Fibroblast of lung (primary cell): ENCODE results near the gene RGS7.

Experiments used
- EZH2 ChIP-seq: IDR thresholded peaks from 2 replicates; pipeline ENCODE4 v1.5.1; 2012; ENCODE audit warnings: low read length, control low read depth, mild to moderate bottlenecking; ENCODE audit errors: missing control alignments
- TF ChIP-seq, protein P1 (sequence below), 2 donors: IDR thresholded peaks in 1 of 2; conservative IDR thresholded peaks in 1 of 2; 1 replicate in 1 of 2; 2 replicates in 1 of 2; pipeline ENCODE4 v1.5.1; 2011 to 2012; ENCODE audit warnings: low read length in 2 of 2, control low read depth in 1 of 2, inconsistent platforms in 1 of 2, low read depth in 1 of 2, mild to moderate bottlenecking in 1 of 2

DNA sequence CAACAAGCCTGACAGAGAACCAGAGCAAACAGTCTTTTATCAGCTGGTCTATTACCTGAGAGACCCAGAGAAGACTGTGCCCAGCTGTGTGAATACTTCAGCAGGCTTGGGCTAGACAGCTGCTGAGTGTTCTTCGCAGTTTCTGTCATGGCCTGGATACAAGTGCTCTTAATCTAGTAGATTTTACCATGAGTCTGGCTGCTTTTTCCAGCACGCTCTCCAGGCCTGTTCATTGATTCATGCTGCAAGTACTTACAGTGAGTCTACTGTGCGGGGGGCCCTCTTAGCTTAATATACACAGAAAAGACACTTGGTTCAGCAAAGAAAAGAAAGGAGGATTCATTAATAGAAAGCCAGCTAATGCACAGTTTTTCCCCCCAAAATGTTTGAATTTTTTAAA lies 48.5 kb downstream of the RGS7 start:
- TF ChIP-seq EZH2 = no peak
- TF ChIP-seq, protein P1, sequence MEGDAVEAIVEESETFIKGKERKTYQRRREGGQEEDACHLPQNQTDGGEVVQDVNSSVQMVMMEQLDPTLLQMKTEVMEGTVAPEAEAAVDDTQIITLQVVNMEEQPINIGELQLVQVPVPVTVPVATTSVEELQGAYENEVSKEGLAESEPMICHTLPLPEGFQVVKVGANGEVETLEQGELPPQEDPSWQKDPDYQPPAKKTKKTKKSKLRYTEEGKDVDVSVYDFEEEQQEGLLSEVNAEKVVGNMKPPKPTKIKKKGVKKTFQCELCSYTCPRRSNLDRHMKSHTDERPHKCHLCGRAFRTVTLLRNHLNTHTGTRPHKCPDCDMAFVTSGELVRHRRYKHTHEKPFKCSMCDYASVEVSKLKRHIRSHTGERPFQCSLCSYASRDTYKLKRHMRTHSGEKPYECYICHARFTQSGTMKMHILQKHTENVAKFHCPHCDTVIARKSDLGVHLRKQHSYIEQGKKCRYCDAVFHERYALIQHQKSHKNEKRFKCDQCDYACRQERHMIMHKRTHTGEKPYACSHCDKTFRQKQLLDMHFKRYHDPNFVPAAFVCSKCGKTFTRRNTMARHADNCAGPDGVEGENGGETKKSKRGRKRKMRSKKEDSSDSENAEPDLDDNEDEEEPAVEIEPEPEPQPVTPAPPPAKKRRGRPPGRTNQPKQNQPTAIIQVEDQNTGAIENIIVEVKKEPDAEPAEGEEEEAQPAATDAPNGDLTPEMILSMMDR (conservative IDR thresholded peaks at IDR 0.05 in 1 of 2, IDR thresholded peaks at IDR 0.05 in 1 of 2; ENCODE audit: low read depth in 1 of 2, low read length in 2 of 2) = no peak
